ENCODE results near the gene CCNT1.

DNA sequence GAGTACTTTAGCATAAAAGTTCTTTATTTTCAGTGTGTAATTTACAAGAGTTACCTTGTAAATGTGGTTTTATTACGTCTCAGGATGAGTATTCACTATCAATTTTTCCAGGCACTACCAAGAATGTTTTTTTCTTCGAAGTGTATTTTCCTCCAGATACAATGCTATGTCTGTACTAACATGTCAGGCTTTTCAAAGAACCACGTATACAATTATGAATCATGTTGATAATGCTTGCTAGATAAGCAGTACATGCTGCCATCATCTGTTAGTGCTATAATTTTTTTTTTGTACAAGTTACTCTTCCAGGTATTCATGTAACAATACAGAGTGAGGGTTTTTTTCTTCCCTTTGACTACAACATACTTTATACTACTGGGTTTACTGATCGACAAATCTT, 28.9 kb downstream of the CCNT1 start:
- TF ChIP-seq, protein P1, sequence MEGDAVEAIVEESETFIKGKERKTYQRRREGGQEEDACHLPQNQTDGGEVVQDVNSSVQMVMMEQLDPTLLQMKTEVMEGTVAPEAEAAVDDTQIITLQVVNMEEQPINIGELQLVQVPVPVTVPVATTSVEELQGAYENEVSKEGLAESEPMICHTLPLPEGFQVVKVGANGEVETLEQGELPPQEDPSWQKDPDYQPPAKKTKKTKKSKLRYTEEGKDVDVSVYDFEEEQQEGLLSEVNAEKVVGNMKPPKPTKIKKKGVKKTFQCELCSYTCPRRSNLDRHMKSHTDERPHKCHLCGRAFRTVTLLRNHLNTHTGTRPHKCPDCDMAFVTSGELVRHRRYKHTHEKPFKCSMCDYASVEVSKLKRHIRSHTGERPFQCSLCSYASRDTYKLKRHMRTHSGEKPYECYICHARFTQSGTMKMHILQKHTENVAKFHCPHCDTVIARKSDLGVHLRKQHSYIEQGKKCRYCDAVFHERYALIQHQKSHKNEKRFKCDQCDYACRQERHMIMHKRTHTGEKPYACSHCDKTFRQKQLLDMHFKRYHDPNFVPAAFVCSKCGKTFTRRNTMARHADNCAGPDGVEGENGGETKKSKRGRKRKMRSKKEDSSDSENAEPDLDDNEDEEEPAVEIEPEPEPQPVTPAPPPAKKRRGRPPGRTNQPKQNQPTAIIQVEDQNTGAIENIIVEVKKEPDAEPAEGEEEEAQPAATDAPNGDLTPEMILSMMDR (IDR thresholded peaks at IDR 0.05) = no peak
- no peak for TF ChIP-seq POLR2AphosphoS5 (IDR thresholded peaks at IDR 0.05)
- TF ChIP-seq POLR2A (IDR thresholded peaks at IDR 0.05) = no peak
